Hepatocyte (in vitro differentiated cells): ENCODE results near the gene HSPB9. TPM values are rescaled to one million over a fixed set of nuclear protein-coding genes. Genes with fewer than 3 reads are reported as not detected.

Source experiments
- DNase-seq: peaks from one replicate; pipeline ENCODE4 v3.0.0-alpha.2; 2016; ENCODE audit warnings: low spot score
- H2AFZ ChIP-seq: fragments of 200-600 bp; sonication (generic); 2 replicates; pipeline ENCODE4 v1.6.0; 2016; ENCODE audit warnings: antibody characterized with exemption, mild to moderate bottlenecking
- H3K27ac ChIP-seq: fragments of 200-600 bp; sonication (generic); 2 replicates; pipeline ENCODE4 v1.5.1; 2016; ENCODE audit warnings: mild to moderate bottlenecking
- H3K27me3 ChIP-seq: fragments of 200-600 bp; sonication (generic); 2 replicates; pipeline ENCODE4 v1.6.1; 2016
- H3K36me3 ChIP-seq: fragments of 200-600 bp; sonication (generic); replicated peaks from 2 replicates; pipeline ENCODE4 v1.5.1; 2016; ENCODE audit warnings: low read depth; ENCODE audit not compliant: insufficient read depth
- H3K4me1 ChIP-seq: fragments of 200-600 bp; sonication (generic); 2 replicates; pipeline ENCODE4 v1.5.1; 2016; ENCODE audit warnings: mild to moderate bottlenecking, moderate library complexity; ENCODE audit not compliant: insufficient read depth
- H3K4me2 ChIP-seq: fragments of 200-600 bp; sonication (generic); 2 replicates; pipeline ENCODE4 v1.6.0; 2016
- H3K4me3 ChIP-seq: fragments of 200-600 bp; sonication (generic); 2 replicates; pipeline ENCODE4 v1.5.1; 2016; ENCODE audit warnings: mild to moderate bottlenecking
- H3K79me2 ChIP-seq: fragments of 200-600 bp; sonication (generic); 2 replicates; pipeline ENCODE4 v1.6.0; 2017; ENCODE audit warnings: mild to moderate bottlenecking
- H3K9me2 ChIP-seq: fragments of 200-600 bp; sonication (generic); replicated peaks from 2 replicates; pipeline ENCODE4 v1.6.0; 2017; ENCODE audit warnings: mild to moderate bottlenecking; ENCODE audit not compliant: insufficient read depth
- H3K9me3 ChIP-seq: fragments of 200-600 bp; sonication (generic); 2 replicates; pipeline ENCODE4 v1.5.1; 2016; ENCODE audit warnings: low read depth, mild to moderate bottlenecking
- H4K20me1 ChIP-seq: fragments of 200-600 bp; sonication (generic); 2 replicates; pipeline ENCODE4 v1.6.0; 2016; ENCODE audit warnings: mild to moderate bottlenecking; ENCODE audit not compliant: insufficient read depth, poor library complexity, severe bottlenecking
- CTCF ChIP-seq: fragments of 200-600 bp; sonication (generic); IDR thresholded peaks from 2 replicates; pipeline ENCODE4 v1.5.1; 2016; ENCODE audit warnings: antibody characterized with exemption, mild to moderate bottlenecking; ENCODE audit not compliant: poor library complexity
- EZH2 ChIP-seq: fragments of 200-600 bp; sonication (generic); IDR thresholded peaks from 2 replicates; pipeline ENCODE4 v1.6.1; 2016; ENCODE audit warnings: antibody characterized with exemption, mild to moderate bottlenecking, borderline replicate concordance
- EZH2phosphoT487 ChIP-seq: fragments of 200-600 bp; sonication (generic); IDR thresholded peaks from one replicate; pipeline ENCODE4 v1.6.1; 2018; ENCODE audit warnings: antibody characterized with exemption, mild to moderate bottlenecking, low read depth, moderate library complexity; ENCODE audit not compliant: unreplicated experiment, severe bottlenecking
- WGBS: methylation state at CpG from one replicate; pipeline ENCODE4 v1.1.6; 2016; ENCODE audit warnings: low lambda C conversion rate; ENCODE audit errors: missing lambda C conversion rate; 5-methylcytosine and 5-hydroxymethylcytosine counted together
- polyA plus RNA-seq: library from polyadenylated mRNA; unstranded; fragments of >200 nt; fragmentation: Nextera tagmentation; extraction: Ambion mirVana; gene quantifications from 2 replicates; pipeline ENCODE4 v1.2.1, GENCODE V29; 2016
- total RNA-seq: library from RNA; depleted of rRNA; stranded (reverse); fragments of >200 nt; gene quantifications from 2 replicates; pipeline ENCODE4 v1.2.3, GENCODE V29; 2014

HSPB9 gene
- total and polyA plus RNA-seq, 2 experiments from 2014 or later: 0.34 TPM; not detected in 1

- H3K27me3 ChIP-seq: no peaks in the 10 kb centered on the region
- TF ChIP-seq CTCF: no peak
- no peak for TF ChIP-seq EZH2phosphoT487
- no peak for TF ChIP-seq EZH2
- 92% methylated on average over 27 of the region's 30 CpGs for WGBS
These were observed 5.0 kb upstream of the HSPB9 start for GRCh38 chr17:42117397-42118125.

GRCh38 chr17:42118126-42118510 lies 4.5 kb upstream of the HSPB9 start:
- no peak for TF ChIP-seq EZH2
- TF ChIP-seq CTCF: no peak
- TF ChIP-seq EZH2phosphoT487: no peak
- Histone ChIP-seq H3K79me2 (no peaks in the 10 kb centered on the region), H2AFZ (no peak overlapping the region), H3K27me3 (no peaks in the 10 kb centered on the region), H3K4me2 (no peak overlapping the region), H3K4me1 (peaks cover 7% of the 10 kb centered on the region), H4K20me1 (no peaks in the 10 kb centered on the region), H3K27ac (no peak overlapping the region), H3K9me2 (no peaks in the 10 kb centered on the region), H3K4me3 (no peak overlapping the region), H3K9me3 (no peaks in the 10 kb centered on the region), H3K36me3 (no peaks in the 10 kb centered on the region)
- 97% methylated on average over 3 of the region's 4 CpGs for WGBS
- DNase-seq: no peak

More at GRCh38 chr17:42117397-42118125, 5.0 kb upstream of the HSPB9 start:
- no peak for DNase-seq
- Histone ChIP-seq H3K27ac (no peak overlapping the region), H3K4me1 (peaks cover 7% of the 10 kb centered on the region), H3K79me2 (no peaks in the 10 kb centered on the region), H3K9me2 (no peaks in the 10 kb centered on the region), H2AFZ (no peak overlapping the region), H3K4me2 (no peak overlapping the region), H3K4me3 (no peak overlapping the region), H4K20me1 (no peaks in the 10 kb centered on the region), H3K9me3 (no peaks in the 10 kb centered on the region), H3K36me3 (no peaks in the 10 kb centered on the region)

DNA sequence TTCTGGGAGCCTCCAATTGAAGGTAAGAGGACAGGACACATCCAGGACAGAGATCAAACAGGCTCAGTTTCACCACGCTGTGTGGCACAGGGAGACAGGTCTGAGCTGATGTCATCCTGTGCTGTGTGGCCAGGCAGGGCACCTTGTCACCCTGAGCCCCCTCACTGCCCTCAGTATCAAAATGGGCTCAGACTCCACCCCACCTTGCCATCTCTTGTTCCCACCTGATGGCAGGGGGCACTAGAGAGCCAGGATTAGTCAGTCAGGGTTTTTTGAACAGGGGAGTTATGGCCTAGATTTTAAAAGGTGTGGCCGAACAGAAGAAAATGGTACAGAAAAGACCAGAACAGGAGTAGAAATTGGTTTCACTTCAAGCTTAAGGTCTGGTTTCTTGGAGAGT lies 4.1 kb upstream of the HSPB9 start:
- H3K79me2 ChIP-seq: no peaks in the 10 kb centered on the region
- H3K9me3 ChIP-seq: no peaks in the 10 kb centered on the region
- H2AFZ ChIP-seq: no peak overlapping the region
- WGBS: 95% methylated on average over 2 of the region's 2 CpGs
- no peak overlapping the region for H3K4me2 ChIP-seq
- no peaks in the 10 kb centered on the region for H3K36me3 ChIP-seq
- peaks cover 7% of the 10 kb centered on the region for H3K4me1 ChIP-seq
- H3K27ac ChIP-seq: no peak overlapping the region
- H3K9me2 ChIP-seq: no peaks in the 10 kb centered on the region
- H3K27me3 ChIP-seq: no peaks in the 10 kb centered on the region
- TF ChIP-seq EZH2 (no peak), EZH2phosphoT487 (no peak), CTCF (peak; percentile 26)
- DNase-seq: no peak
- H3K4me3 ChIP-seq: no peak overlapping the region
- H4K20me1 ChIP-seq: no peaks in the 10 kb centered on the region
